IMR-90 (cell line): Measurements from ENCODE around the gene SCNN1B. TPM values are rescaled to one million over a fixed set of nuclear protein-coding genes. Genes with fewer than 3 reads are reported as not detected.

Source experiments
- ATAC-seq: fragments of 200-7000 bp; cut with Tn5 transposase; 2 replicates; pipeline ENCODE4 v1.9.1; 2020; ENCODE audit warnings: low read depth, mild to moderate bottlenecking, moderate library complexity
- BruUV-seq: library from RNA; stranded (reverse); fragments of 400-500 nt; replicated peaks from 2 replicates; lab custom pipeline; 2021; lab: Mats Ljungman, UMichigan
- CTCF ChIA-PET: fragments of 300-600 bp; formaldehyde crosslinking; extraction: SDS; loops from one replicate; lab custom pipeline; 2021; ENCODE audit warnings: antibody characterized with exemption; lab: Yijun Ruan, JAX
- POLR2A ChIA-PET: fragments of 300-600 bp; sonication (Branson Sonifier 250); formaldehyde crosslinking; loops from one replicate; lab custom pipeline; 2022; ENCODE audit warnings: antibody characterized with exemption; ENCODE audit not compliant: unreplicated experiment; lab: Charles Lee
- DNase-seq: peaks from one replicate; pipeline ENCODE4 v3.0.0; 2013
- H2AFZ ChIP-seq: replicated peaks from 2 replicates; pipeline ENCODE3; 2013; ENCODE audit warnings: low read length, mild to moderate bottlenecking; ENCODE audit not compliant: poor library complexity
- H2AK5ac ChIP-seq: 2 replicates; pipeline ENCODE4 v1.6.1; 2013; ENCODE audit warnings: low read depth, low read length, inconsistent platforms
- H2AK9ac ChIP-seq: replicated peaks from 2 replicates; pipeline ENCODE3; 2013; ENCODE audit warnings: mild to moderate bottlenecking, low read depth, low read length, moderate library complexity; ENCODE audit not compliant: poor library complexity
- H2BK120ac ChIP-seq: 2 replicates; pipeline ENCODE4 v1.6.1; 2013; ENCODE audit warnings: low read depth, low read length, inconsistent platforms
- H2BK15ac ChIP-seq: 3 replicates; pipeline ENCODE4 v1.6.1; 2013; ENCODE audit warnings: low read depth, low read length, inconsistent platforms
- H2BK20ac ChIP-seq: 2 replicates; pipeline ENCODE4 v1.6.1; 2013; ENCODE audit warnings: low read depth, mild to moderate bottlenecking, inconsistent platforms, low read length, moderate library complexity
- H2BK5ac ChIP-seq: 2 replicates; pipeline ENCODE4 v1.6.1; 2013; ENCODE audit warnings: mild to moderate bottlenecking, low read depth, low read length, inconsistent platforms; ENCODE audit not compliant: poor library complexity, severe bottlenecking
- H3K14ac ChIP-seq: replicated peaks from 2 replicates; pipeline ENCODE4 v1.6.1; 2013; ENCODE audit warnings: low read depth, low read length, inconsistent platforms
- H3K18ac ChIP-seq: 2 replicates; pipeline ENCODE4 v1.6.1; 2013; ENCODE audit warnings: low read depth, low read length, control low read depth
- H3K23ac ChIP-seq: 2 replicates; pipeline ENCODE4 v1.6.1; 2013; ENCODE audit warnings: low read depth, low read length, inconsistent platforms
- H3K27ac ChIP-seq: 2 replicates; pipeline ENCODE4 v1.5.1; 2013; ENCODE audit warnings: mild to moderate bottlenecking, control low read depth, low read length; ENCODE audit not compliant: insufficient read depth
- H3K27me3 ChIP-seq: 2 replicates; pipeline ENCODE4 v1.6.1; 2013; ENCODE audit warnings: low read length; ENCODE audit not compliant: control insufficient read depth, insufficient read depth
- H3K36me3 ChIP-seq: 2 replicates; pipeline ENCODE4 v1.6.1; 2013; ENCODE audit warnings: low read length, mixed read lengths; ENCODE audit not compliant: control insufficient read depth, insufficient read depth
- H3K4ac ChIP-seq: 2 replicates; pipeline ENCODE4 v1.6.1; 2013; ENCODE audit warnings: low read depth, low read length, inconsistent platforms
- H3K4me1 ChIP-seq: 2 replicates; pipeline ENCODE4 v1.6.1; 2013; ENCODE audit warnings: low read length, mixed read lengths; ENCODE audit not compliant: control insufficient read depth, insufficient read depth
- H3K4me2 ChIP-seq: 2 replicates; pipeline ENCODE4 v1.6.1; 2013; ENCODE audit warnings: low read depth, mild to moderate bottlenecking, control low read depth, low read length, moderate library complexity
- H3K4me3 ChIP-seq: 2 replicates; pipeline ENCODE4 v1.5.1; 2013; ENCODE audit warnings: low read depth, mild to moderate bottlenecking, control low read depth, low read length, moderate library complexity; ENCODE audit not compliant: insufficient read depth
- H3K56ac ChIP-seq: 2 replicates; pipeline ENCODE4 v1.6.1; 2013; ENCODE audit warnings: low read length, inconsistent platforms; ENCODE audit not compliant: insufficient read depth; ENCODE audit errors: extremely low read depth
- H3K79me1 ChIP-seq, 2 experiments: 2 replicates each; pipeline ENCODE4 v1.6.1; 2013; ENCODE audit warnings: low read length in 2 of 2, inconsistent platforms in 1 of 2, low read depth in 1 of 2
- H3K9ac ChIP-seq: 2 replicates; pipeline ENCODE4 v1.6.1; 2013; ENCODE audit warnings: low read depth, low read length, control low read depth
- H3K9me1 ChIP-seq: 2 replicates; pipeline ENCODE4 v1.6.1; 2013; ENCODE audit warnings: low read length, inconsistent platforms; ENCODE audit not compliant: insufficient read depth
- H3K9me3 ChIP-seq: 2 replicates; pipeline ENCODE4 v1.6.1; 2013; ENCODE audit warnings: low read length; ENCODE audit not compliant: control insufficient read depth, insufficient read depth
- H4K20me1 ChIP-seq: 2 replicates; pipeline ENCODE4 v1.6.1; 2013; ENCODE audit warnings: low read length, inconsistent platforms; ENCODE audit not compliant: insufficient read depth
- H4K5ac ChIP-seq: 2 replicates; pipeline ENCODE4 v1.6.1; 2013; ENCODE audit warnings: mild to moderate bottlenecking, low read depth, low read length, control low read depth
- H4K8ac ChIP-seq, 2 experiments: 2 replicates each; pipeline ENCODE4 v1.6.1; 2013; ENCODE audit warnings: low read depth in 2 of 2, low read length in 2 of 2, control low read depth in 1 of 2, inconsistent platforms in 1 of 2
- H4K91ac ChIP-seq: 2 replicates; pipeline ENCODE4 v1.6.1; 2013; ENCODE audit warnings: low read depth, low read length, inconsistent platforms; ENCODE audit not compliant: insufficient read depth
- MAFK ChIP-seq: IDR thresholded peaks from 2 replicates; pipeline ENCODE4 v1.6.1; 2012; ENCODE audit warnings: low read depth, low read length, improper control_type of control experiment
- MAZ ChIP-seq: IDR thresholded peaks from 2 replicates; pipeline ENCODE4 v1.6.1; 2012; ENCODE audit warnings: low read depth, mild to moderate bottlenecking, low read length, improper control_type of control experiment, moderate library complexity, borderline replicate concordance
- POLR2A ChIP-seq: IDR thresholded peaks from 2 replicates; pipeline ENCODE4 v1.6.1; 2012; ENCODE audit warnings: mild to moderate bottlenecking, low read depth, low read length
- WGBS, 2 experiments: methylation state at CpG; one replicate each; pipeline versions ENCODE4 v1.1.5 to v1.1.7; 2013; ENCODE audit warnings: missing lambda C conversion rate in 2 of 2; ENCODE audit not compliant: insufficient read length in 1 of 2; ENCODE audit errors: extremely low coverage in 2 of 2; 5-methylcytosine and 5-hydroxymethylcytosine counted together
- dilution Hi-C: fragments of 300-500 bp; cut with HindIII; formaldehyde crosslinking; loops from one replicate; pipeline ENCODE4 v1.14.3; 2018; ENCODE audit warnings: low sequenced_read_pairs; ENCODE audit not compliant: unreplicated experiment
- in situ Hi-C: fragments of 300-500 bp; cut with MboI; formaldehyde crosslinking; loops from 3 replicates; pipeline ENCODE4 v1.14.3; 2019; ENCODE audit warnings: low sequenced_read_pairs, inconsistent platforms, mixed read lengths
- intact Hi-C: fragments of 100-400 bp; cut with micrococcal nuclease; formaldehyde crosslinking; loops from 2 replicates; pipeline ENCODE4 v1.10.0; 2022
- polyA plus RNA-seq, 3 experiments: library from polyadenylated mRNA; depleted of rRNA; stranded (reverse); fragments of >200 nt; gene quantifications; 2 replicates each; pipeline ENCODE4 v1.2.3, GENCODE V29; 2012; ENCODE audit warnings: low replicate concordance in 1 of 3
- total RNA-seq: library from RNA; depleted of rRNA; stranded (reverse); fragments of >200 nt; gene quantifications from 2 replicates; pipeline ENCODE4 v1.2.3, GENCODE V29; 2012

SCNN1B gene
- total and polyA plus RNA-seq, 2 of the 4 experiments (the other 2 are of a cell fraction) = not detected

DNA sequence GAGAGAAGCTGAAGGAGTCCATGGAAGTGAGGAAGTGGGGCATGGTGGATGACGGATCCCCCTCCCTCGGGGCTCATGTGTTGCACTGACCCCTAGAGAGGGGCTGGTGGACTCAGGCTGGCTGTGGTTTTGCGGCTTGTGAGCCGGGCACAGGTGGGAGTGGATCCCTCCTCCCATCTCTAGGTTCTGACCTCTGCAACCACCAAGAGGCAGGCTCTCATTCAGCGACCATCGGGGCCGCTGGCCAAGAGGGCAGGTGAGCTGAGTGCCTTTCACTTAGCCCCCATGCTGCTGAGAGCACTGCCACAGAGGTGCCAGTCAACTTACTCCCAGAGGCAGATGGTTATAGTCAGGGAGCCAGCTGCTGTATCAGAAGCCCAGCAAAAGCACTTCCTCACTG, 67.3 kb downstream of the SCNN1B start:
- no TSS peak for BruUV-seq
- WGBS, 2 experiments = 60% methylated on average over 1 of the region's 7 CpGs; no CpG with 5 or more reads in 1 of the 2 experiments
- Histone ChIP-seq H2BK15ac (no peak overlapping the region), H3K9me3 (no peaks in the 10 kb centered on the region), H4K5ac (no peak overlapping the region), H3K4me3 (no peak overlapping the region), H3K56ac (no peak overlapping the region), H3K14ac (no peak overlapping the region), H4K20me1 (no peaks in the 10 kb centered on the region), H3K4me2 (no peak overlapping the region), H3K9ac (no peak overlapping the region), H3K79me1 (no peaks in the 10 kb centered on the region), H2AK5ac (no peak overlapping the region), H3K27me3 (peaks cover 6% of the 10 kb centered on the region; the same call in 1 of the 2 replicates), H3K36me3 (no peaks in the 10 kb centered on the region), H4K8ac (no peak overlapping the region), H3K9me1 (no peaks in the 10 kb centered on the region; the same call in 1 of the 2 replicates), H3K18ac (no peak overlapping the region), H3K4me1 (no peaks in the 10 kb centered on the region), H2AFZ (no peak overlapping the region), H2BK5ac (no peak overlapping the region), H2BK120ac (no peak overlapping the region), H4K91ac (no peak overlapping the region), H3K27ac (no peak overlapping the region), H2BK20ac (no peak overlapping the region), H3K23ac (no peak overlapping the region), H2AK9ac (no peak overlapping the region), H3K4ac (no peak overlapping the region)
- in situ Hi-C loops = no loop called here
- ATAC-seq = no peak
- TF ChIP-seq MAZ = no peak
- TF ChIP-seq MAFK = no peak
- TF ChIP-seq POLR2A = no peak
- ChIA-PET POLR2A (no interaction called here), CTCF (no interaction called here)
- intact Hi-C loops = no loop called here
- dilution Hi-C loops = no loop called here
- DNase-seq = no peak
